Endometrial microvascular endothelial cells (primary cell): ENCODE measurements around the gene LRRC75A. TPM values are rescaled to one million over a fixed set of nuclear protein-coding genes. Genes with fewer than 3 reads are reported as not detected.

Experiments
- in situ Hi-C: cut with HindIII; loops from 2 replicates; pipeline ENCODE4 v1.10.0; 2017; ENCODE audit warnings: low sequenced_read_pairs, low pct_unique_long_range_greater_than_20kb; ENCODE audit errors: inconsistent ontology term
- total RNA-seq: library from RNA; depleted of rRNA; stranded (reverse); fragments of >200 nt; gene quantifications from one replicate; pipeline ENCODE4 v1.2.3, GENCODE V29; 2015; ENCODE audit errors: inconsistent ontology term

Gene LRRC75A
- total RNA-seq, 1 donor from 2014 or later = 0.19 TPM

DNA sequence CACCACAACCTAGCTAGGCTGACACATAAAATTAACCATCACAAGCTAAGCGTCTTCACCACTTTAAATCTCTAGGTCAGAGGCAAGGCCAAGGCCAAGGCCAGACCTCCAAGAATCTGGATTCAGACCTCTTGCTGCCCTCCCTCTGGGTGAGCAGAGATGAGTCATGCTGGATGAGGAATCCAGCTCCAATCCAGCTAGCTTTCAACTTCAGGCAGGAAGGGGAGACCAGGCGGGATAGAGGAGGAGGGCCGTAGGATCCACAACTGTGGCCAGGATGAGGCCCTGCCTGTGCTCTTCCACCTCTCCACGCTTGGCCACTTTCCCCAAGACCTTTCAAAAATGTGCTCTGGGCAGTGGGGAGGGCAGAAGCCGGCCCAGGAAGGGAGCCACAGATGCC is 14.7 kb downstream of the LRRC75A start:
- in situ Hi-C loops = no loop called here

DNA sequence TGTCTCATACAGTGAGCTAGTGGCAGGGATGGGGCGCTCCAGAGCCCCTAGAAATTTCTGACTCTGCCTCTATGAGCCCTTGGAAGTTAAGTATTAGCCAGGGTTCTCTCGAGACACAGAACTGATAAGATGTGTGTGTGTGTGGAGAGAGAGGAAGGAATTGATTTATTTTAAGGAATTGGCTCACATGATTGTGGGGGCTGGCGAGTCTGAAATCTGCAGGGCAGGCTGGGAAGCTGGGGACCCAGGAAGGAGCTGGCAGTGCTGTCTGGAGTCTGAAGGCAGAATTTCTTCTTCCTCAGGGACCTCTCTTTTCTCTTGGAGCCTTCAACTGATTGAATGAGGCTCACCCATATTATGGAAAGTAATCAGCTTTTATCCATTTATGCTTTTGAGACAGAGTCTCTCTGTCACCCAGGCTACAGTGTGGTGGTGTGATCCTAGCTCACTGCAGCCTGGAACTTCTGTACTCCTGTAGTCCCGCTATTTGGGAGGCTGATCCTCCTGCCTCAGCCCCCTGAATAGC is 16.8 kb downstream of the LRRC75A start:
- in situ Hi-C loops = no loop called here

DNA sequence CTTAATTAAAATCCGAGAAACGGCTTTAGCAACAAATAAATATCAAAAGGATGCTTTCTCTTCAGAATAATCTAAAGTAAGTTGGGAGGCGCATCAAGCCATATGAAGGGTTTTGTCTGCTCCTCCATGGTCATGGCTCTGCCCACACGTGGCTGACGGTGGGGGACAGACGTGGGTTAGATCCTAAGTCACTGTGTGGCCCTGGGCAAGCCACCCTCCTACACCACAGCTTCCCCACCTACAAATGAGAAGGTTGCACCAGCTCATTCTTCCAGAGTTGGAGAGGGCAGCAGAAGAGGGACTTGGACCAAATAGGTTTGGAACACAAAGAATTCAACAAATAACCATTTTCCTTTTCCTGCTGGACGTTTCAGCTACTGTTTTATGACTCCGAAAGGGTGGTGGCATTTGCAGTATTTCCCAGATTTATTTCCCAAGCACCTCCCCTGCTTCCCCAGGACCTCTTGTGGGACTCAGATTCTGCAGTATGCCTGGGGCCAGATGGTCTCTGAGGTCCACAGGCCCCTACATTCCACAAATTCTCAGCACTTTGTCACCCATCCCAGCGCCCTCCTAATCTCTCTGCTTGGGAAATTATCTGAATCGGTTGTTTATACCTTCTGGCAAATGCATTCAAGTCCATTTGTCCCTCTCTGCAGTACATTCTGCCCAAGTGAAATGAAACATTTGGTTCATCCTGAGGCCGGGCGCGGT is 17.8 kb downstream of the LRRC75A start:
- in situ Hi-C loops = no loop called here

DNA sequence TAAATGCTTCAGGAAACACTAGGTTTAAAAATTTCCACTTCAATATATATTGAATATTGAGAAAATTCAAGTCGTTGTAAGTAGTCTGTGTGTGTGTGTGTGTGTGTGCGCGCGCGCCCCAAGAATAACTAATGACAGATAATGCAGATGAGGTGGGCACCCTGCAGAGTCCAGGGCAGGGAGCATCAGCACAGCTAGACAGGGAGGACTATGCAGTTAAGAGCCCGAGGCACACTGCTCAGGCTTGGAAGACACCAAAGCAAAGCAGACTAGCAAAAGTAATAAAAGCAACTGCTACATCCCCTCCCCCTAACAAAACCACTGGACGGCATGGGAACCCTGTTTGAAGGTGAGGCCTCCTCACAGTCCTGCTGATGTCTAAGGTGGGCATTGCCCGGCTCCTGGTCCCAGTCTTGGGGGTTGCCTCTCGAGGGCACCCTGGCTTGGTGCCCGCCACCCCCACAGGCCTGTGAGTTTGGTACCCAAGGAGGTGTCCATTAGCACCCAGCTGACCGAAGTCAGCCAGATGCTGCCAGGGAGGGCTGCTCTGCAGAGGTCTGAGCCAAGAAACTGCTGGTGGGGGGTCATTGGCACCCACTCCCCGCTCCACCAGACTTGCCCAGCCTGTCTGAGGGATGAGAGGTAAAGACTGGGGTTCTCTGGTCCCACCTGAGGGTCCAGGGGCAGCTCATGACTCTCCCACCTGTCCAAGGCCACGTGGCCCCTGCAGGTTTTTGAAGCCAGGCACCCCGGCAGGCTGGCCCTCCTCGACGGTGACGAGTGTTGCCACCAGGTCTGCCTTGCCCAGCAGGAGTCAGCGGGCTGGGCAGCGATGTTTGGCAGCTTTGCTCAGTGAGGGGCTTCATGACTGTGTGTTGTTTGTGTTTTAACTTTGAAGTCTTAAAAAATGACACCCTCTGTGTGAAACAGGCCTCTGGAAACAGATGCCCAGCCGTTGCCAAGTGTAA is 18.7 kb downstream of the LRRC75A start:
- in situ Hi-C loops = no loop called here

DNA sequence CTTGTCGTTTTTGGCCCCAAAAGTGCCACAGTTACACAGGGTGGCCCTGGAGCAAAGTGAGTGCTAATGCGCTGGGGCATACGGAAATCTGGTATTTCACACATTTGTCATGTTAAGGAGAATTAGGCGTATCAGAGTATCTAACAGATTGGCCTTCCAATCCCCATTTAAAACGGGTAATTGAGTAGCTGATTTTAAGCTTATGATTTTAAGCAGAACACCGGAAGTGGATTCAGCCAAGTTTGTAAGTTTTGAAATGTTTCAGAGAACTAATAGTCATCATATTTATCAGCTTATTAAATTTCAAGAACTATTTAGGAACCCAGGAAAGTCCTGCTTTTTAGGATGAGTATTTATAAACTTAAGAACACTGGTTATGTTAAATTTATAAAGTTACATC is 19.5 kb downstream of the LRRC75A start:
- in situ Hi-C loops = no loop called here

DNA sequence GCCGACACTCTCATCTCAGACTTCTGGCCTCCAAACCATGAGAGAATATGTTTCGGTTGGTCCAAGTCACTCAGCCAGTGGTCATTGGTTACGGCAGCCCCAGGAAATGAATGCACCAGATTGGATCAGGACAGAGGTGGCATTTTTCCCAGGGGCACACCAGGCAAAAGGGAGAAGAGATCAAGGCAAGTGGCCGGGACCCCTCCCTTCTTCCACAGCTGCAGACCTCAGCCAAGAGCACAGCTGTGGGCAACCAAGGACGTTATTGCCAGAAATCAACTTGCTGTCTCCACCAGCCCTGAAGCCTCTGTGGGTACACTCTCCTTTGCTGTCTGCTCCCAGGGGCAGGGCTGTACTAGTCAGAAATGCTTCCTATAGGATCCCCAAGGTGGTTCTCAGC is 20.7 kb downstream of the LRRC75A start:
- in situ Hi-C loops = no loop called here

DNA sequence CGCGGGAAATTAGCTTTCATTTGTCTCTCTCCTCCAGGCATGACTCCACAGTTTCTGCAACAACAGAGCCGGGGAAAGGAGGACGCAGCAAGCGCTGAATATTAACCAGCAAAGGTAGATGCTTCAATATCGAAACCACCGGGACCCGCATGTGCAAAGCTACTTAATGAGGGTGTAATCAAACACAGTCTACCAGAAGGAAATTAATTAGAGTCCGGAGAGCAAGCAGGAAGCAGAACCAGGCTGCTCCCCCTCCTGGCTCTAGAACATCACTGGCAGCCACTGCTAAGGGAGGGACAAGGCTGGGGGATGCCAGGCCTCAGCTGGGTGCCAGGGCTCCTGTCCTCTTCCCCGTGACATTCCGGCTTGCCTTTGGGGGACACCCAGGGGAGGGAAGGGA is 21.7 kb downstream of the LRRC75A start:
- in situ Hi-C loops = no loop called here

DNA sequence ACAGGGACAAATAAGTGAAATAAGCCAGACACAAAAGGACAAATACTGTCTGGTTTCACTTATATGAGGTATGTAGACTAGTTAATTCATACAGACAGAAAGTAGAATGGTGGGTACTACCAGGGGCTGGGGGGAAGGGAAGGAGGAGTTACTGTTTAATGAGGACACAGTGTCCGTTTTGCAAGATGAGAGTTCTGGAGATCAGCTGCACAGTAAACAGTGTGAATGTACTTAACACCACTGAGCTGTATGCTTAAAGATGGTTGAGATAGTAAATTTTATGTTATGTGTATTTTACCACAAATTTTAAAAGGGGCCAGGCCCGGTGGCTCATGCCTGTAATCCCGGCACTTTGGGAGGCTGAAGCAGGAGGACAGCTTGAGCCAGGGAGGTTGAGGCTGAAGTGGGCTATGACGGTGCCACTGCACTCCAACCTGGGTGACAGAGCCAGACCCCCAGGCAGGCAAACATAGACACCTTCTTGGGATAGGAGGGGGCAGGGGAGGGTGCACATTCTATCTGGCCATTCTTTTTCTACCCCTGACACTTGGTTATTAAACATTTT is 23.5 kb downstream of the LRRC75A start:
- in situ Hi-C loops = no loop called here

DNA sequence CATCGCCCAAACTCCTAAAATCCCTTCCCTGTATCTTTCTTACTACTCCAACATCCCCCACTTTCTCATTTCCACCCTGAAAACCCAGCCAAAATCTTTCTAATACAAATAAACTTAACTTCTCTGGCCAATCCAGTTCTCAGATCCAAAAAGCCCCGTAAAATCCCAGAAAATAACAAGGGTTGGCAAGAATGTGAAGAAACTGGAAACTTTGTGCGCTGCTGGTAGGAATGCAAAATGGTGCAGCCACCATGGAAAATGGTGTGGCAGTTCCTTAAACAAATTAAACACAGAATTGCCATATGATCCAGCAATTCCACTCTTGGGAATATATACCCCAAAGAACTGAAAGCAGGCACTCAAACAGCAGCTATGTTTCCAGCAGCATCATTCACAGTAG is 24.1 kb downstream of the LRRC75A start:
- in situ Hi-C loops = no loop called here

DNA sequence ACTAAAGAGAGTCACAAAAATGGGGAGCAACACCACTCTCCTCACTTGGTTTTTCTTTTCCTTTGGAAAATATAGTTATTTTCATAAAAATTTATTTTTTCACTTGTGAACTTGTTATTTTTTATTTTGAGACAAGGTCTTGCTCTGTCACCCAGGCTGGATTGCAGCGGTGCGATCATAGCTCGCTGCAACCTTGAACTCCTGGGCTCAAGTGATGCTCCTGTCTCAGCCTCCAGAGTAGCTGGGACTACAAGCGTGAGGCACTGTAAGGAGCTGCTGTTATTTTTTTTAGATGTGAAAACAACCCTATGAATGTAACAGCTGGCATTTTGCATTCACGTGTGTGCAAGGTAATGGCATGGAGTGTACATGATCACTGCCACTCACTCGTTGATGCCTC is 24.9 kb downstream of the LRRC75A start:
- in situ Hi-C loops = no loop called here

DNA sequence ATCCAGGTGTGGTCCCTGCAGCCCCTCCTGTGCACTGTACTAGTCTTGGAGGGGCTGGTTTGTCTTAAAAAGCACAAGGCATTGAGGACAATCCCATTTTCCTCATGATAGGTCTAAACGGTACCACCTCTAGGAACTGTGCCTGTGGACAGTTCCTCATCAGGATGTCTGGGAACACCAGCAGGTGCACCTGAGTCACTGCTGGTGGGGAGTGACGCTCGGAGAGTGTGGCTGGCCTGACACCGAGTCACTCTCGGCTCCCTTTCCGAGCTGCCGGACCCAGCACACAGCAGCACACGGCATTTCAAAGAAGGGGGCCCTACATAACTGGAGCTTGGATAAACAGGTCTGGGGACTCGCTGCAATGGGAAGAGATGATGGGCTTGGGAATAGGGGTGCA is 25.6 kb downstream of the LRRC75A start:
- in situ Hi-C loops = no loop called here

DNA sequence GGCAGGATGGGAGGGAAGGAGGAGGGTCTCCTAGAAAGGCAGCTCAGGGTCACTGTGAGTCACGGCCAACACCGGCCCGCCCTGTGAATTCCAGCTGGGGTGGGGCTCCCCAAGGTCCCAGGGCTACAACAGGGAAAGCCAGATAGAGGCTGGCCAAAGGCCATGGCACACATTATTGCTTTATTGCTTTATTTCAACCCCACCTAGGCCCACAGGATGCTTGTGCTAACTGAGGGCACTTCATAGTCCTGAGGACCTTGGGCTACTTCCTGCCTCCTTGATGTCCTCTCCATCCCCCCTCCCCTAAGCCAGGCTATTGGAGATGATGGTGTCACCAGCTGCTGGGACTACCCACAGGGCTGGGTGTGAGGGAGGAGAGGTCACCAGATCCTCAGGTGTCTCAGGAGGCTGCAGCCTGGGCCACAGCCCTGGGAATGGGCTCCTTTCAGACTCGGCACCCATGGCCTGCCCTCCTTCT is 26.1 kb downstream of the LRRC75A start:
- in situ Hi-C loops = no loop called here

DNA sequence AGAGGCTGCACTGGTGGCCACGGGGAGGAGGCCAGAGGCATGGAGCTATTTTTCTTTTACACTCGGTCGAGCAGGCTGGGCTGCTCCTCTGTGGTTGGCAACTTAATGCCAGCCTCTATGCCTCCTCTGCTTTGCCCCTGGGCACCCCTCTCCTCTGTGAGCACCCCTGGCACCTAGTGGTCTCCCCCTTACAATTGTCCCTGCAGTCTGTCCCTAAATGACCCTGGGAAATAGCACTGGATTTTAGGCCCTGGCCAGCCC is 27.0 kb downstream of the LRRC75A start:
- in situ Hi-C loops = no loop called here

DNA sequence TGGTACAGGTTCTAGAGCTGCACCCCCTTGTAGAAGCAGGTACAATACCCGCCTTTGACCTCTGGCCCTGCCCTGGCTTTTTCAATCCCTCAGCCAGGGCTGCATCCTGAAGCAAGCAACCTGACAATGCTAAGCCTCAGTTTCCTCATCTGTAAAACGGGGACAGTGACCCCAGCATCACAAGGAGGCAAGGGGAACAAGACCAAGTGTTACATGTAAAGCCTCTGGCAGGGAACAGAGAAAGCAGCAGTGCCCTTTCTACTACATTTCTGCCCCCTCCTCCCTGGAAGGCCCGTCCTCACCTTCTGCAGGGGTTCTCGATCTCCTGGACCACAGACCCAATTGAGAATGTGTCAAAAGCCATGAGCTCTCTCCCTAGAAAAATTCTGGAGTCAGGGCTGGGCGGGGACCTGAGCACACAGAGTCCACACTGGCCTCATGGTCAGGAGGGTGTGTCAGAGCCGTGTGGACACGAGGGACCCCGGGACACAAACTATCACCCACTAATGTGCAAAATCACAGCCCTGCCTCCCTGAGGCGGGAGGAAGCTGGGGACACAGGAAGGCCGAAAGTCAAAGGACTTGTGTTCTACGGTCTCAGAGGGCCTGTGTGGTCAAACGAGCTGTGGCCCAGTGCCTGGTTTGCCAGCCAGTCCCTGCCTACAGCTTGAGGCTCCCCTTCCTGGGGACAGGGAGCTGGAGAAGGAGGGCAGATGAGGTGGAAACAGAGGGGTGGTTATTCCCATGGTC is 27.5 kb downstream of the LRRC75A start:
- in situ Hi-C loops = no loop called here

DNA sequence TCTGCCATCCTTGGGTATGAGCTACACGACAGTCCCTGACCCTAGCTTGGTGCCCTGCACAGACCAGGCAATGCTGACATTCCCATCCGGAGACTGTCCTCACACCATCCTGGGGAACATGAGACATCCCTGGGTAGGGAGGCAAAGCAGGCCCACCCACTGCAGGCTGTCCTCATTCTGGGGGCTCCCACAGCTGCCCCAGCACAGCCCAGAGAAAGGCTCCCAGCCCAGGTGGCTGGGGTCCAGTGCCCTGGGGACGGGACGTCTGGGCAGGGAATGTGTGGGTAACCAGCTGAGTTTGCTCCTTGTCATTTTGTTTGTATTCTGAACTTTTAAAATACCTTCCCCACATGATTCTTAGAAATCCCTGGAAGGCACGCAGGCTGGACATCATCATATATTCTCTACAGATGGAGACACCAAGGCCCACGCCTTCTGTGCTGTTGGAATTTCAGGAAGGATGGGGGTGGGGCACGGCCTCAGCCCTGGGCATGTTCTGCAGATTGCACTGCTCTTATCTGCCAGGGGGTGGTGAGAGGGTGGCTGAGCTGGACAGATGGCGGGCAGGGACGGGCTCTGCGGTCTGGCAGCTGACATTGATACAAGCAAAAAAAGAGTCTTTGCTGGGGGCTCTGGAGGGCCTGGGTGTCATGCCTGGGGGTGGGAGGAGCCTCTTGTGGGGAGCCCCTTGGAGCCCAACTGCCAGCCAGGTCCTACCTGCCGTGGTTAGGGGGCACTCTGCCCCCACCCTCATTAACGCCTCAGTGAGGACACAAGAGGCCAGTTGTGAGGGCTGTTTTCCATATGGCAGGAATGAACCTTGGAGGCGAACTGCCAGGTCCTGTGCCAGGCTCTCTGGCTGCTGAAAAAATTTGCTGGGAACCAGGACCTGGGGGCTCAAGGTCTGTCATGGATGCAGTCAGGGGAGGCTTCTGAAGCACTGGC is 28.4 kb downstream of the LRRC75A start:
- in situ Hi-C loops = no loop called here

DNA sequence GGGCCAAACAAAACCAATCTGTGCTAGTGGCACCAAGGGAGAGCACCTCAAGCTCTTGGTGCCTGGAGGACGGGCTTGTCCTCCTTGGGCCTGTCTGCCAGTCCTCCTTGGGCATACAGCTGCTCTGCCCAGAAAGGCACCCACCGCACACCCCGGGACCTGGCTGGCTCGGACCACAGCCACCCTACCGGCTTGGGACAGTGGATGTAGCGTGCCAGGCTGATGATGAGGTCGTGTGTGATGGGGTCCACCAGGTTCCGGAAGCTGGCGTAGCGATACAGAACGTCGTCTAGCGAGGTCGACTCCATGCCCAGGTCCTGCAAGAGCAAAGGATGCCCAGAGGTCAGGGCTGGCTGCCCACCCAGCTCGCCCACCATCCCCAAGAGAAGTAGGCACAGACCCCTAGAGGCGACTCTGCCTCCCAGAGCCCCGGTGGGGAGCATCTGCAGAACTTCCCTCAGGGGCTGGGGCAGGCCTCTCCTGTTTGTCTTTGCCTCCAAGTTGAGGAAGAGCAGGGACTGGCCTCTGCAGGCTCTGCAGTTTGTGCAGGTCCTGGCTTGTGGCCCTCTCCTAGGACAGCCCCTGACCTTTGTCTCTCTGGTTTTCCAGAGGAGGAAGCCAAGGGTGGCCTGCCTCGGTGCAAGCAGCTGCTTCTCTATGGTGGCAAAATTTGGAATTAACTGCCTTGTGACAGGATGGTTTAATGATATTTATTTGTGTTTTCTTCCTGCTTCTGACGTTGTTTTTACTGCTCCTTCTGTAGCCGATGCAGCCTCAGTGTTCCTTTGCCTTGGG is 29.7 kb downstream of the LRRC75A start:
- in situ Hi-C loops = no loop called here

DNA sequence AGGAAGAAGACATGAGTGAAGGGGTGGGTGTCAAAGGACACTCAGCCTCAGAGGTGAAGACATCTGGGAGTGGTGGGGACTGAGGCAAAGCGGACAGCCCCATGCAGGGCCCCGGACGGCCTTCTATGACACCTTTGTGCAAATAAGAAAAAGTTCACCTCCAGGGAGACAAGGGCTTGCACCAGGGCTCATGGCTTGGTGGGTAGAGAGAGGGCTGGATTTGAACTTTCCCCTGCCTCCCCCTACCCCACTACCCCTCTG is 30.5 kb downstream of the LRRC75A start:
- in situ Hi-C loops = no loop called here
